Measurements from ENCODE around the gene CCDC33. TPM values are rescaled to one million over a fixed set of nuclear protein-coding genes. Genes with fewer than 3 reads are reported as not detected.

Gene CCDC33
- total RNA-seq, 1 donor from 2014 or later: 0.51 TPM

GRCh38 chr15:74202452-74203401 lies 33.4 kb upstream of the CCDC33 start, which contains the start of gene STRA6:
Gene STRA6, minus strand, starts transcription at chr15:74202787. Its CDS starts 520 bp downstream, at chr15:74202267.
- H3K9me3 Mint-ChIP-seq (ENCODE audit: unreplicated experiment): no peaks in the 10 kb centered on the region
- TF ChIP-seq CTCF (IDR thresholded peaks at IDR 0.05; ENCODE audit: unreplicated experiment): no peak
- H3K36me3 Mint-ChIP-seq (ENCODE audit: low read depth, unreplicated experiment): no peaks in the 10 kb centered on the region
- no peak within 1 kb of the TSS for H3K4me3 Mint-ChIP-seq (ENCODE audit: unreplicated experiment)
- H3K27ac Mint-ChIP-seq (ENCODE audit: unreplicated experiment): no peak within 1 kb of the TSS
- peak; percentile 37 for DNase-seq (ENCODE audit: low spot score)
- peaks cover 7% of the 10 kb centered on the region for H3K27me3 Mint-ChIP-seq (ENCODE audit: unreplicated experiment)
- H3K4me1 Mint-ChIP-seq (ENCODE audit: unreplicated experiment): peaks cover 37% of the 10 kb centered on the region

DNA sequence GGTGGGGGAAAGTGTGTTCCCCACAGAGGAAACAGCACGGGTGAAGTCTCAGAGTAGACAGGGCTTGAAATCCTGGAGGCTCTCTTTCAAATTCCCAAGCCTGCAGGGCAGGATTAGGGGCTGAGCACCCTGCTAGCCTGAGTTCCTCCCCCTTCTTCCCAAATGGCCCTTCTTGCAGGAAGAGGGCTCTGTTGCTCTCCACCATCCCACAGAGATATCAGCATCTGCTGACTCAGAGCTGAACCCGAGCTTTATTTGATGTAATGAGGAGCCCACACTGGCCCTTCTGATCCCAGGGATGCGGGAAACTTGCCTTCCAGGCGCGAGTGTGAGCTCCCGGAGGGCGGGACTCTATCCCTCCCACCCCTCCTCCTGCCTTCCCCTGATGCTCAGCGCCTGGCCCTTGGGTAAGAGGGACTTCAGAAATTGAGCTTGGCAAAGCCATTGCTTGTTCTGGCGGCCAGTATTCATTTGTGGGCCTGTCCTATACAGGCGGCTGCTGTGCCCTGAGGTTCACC lies 32.2 kb upstream of the CCDC33 start:
- H3K4me1 Mint-ChIP-seq (ENCODE audit: unreplicated experiment): peaks cover 43% of the 10 kb centered on the region
- TF ChIP-seq CTCF (IDR thresholded peaks at IDR 0.05; ENCODE audit: unreplicated experiment): no peak
- H3K9me3 Mint-ChIP-seq (ENCODE audit: unreplicated experiment): no peaks in the 10 kb centered on the region
- H3K36me3 Mint-ChIP-seq (ENCODE audit: low read depth, unreplicated experiment): no peaks in the 10 kb centered on the region
- DNase-seq (ENCODE audit: low spot score): no peak
- H3K27ac Mint-ChIP-seq (ENCODE audit: unreplicated experiment): no peak overlapping the region
- peaks cover 12% of the 10 kb centered on the region for H3K27me3 Mint-ChIP-seq (ENCODE audit: unreplicated experiment)
- H3K4me3 Mint-ChIP-seq (ENCODE audit: unreplicated experiment): no peak overlapping the region

GRCh38 chr15:74205582-74205947 lies 30.6 kb upstream of the CCDC33 start:
- Mint-ChIP-seq H3K9me3 (ENCODE audit: unreplicated experiment) (no peaks in the 10 kb centered on the region), H3K27me3 (ENCODE audit: unreplicated experiment) (peaks cover 8% of the 10 kb centered on the region), H3K36me3 (ENCODE audit: low read depth, unreplicated experiment) (no peaks in the 10 kb centered on the region), H3K4me3 (ENCODE audit: unreplicated experiment) (no peak overlapping the region), H3K27ac (ENCODE audit: unreplicated experiment) (no peak overlapping the region), H3K4me1 (ENCODE audit: unreplicated experiment) (peaks cover 48% of the 10 kb centered on the region)
- DNase-seq (ENCODE audit: low spot score): no peak
- no peak for TF ChIP-seq CTCF (IDR thresholded peaks at IDR 0.05; ENCODE audit: unreplicated experiment)

GRCh38 chr15:74206801-74207281 lies 29.3 kb upstream of the CCDC33 start:
- H3K27me3 Mint-ChIP-seq (ENCODE audit: unreplicated experiment): peaks cover 8% of the 10 kb centered on the region
- no peak overlapping the region for H3K27ac Mint-ChIP-seq (ENCODE audit: unreplicated experiment)
- DNase-seq (ENCODE audit: low spot score): no peak
- no peak for TF ChIP-seq CTCF (IDR thresholded peaks at IDR 0.05; ENCODE audit: unreplicated experiment)
- no peak overlapping the region for H3K4me3 Mint-ChIP-seq (ENCODE audit: unreplicated experiment)
- H3K4me1 Mint-ChIP-seq (ENCODE audit: unreplicated experiment): peaks cover 47% of the 10 kb centered on the region
- no peaks in the 10 kb centered on the region for H3K36me3 Mint-ChIP-seq (ENCODE audit: low read depth, unreplicated experiment)
- H3K9me3 Mint-ChIP-seq (ENCODE audit: unreplicated experiment): no peaks in the 10 kb centered on the region
